ENCODE measurements around the gene LSS. TPM values are rescaled to one million over a fixed set of nuclear protein-coding genes. Genes with fewer than 3 reads are reported as not detected.
"Not testable (repeated sequence)": the region's sequence is repeated elsewhere in the genome, so short reads cannot be mapped to it uniquely, and the experiment has no call there.

Gene LSS
- total RNA-seq, 1 experiment from 2014 or later: 59.4 TPM

DNA sequence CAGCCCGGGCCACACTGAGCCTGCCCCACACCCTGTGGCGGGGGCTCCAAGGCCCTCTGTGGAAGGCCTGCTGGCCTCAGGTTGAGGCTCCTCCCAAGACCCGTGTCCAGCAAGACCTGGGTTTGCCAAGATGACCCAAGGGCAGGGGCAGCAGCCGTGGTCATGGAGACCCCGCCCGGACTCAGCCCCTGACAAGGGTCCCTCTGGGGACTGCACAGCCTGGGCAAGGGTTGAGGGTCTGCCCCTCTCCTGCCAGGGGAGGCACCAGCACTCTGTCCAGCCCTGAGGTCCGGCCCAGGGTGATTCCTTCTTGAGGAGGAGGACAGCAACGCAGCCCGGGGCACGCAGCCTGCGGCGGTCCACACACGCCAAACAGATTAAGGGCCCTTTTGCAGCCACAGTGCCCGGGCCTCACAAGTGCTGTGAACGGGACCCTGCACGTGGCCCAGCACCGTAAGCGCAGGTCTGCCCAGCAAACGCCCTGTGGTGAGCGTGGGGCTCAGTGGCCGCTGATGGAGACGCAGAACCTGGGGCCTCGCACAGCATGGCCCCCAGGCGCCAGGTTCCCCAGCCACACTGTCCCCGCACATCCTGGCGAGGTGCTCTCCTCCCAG lies 47.7 kb downstream of the LSS start:
- DNase-seq (ENCODE audit: low spot score): no peak
- in situ Hi-C loops (cut with HindIII; ENCODE audit: low sequenced_read_pairs): no loop called here

GRCh38 chr21:46180079-46180722 lies 48.4 kb downstream of the LSS start:
- in situ Hi-C loops (cut with HindIII; ENCODE audit: low sequenced_read_pairs): no loop called here
- DNase-seq (ENCODE audit: low spot score): no peak

- in situ Hi-C loops (cut with HindIII; ENCODE audit: low sequenced_read_pairs): no loop called here
- DNase-seq (ENCODE audit: low spot score): no peak
Observed at GRCh38 chr21:46179708-46180078, 48.9 kb downstream of the LSS start.

DNA sequence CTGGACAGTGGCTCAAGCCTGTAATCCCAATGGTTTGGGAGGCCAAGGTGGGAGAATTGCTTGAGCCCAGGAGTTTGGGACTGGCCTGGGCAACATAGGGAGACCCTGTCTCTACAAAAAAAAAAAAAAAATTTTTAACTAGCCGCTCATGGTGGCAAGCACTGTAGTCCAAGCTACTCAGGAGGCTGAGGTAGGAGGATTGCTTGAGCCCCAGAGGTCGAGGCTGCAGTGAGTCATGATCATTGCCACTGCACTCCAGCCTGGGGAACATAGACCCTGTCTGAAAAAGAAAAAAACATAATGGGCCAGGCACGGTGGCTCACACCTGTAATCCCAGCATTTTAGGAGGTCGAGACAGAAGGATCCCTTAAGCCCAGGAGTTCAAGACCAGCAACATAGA lies 49.6 kb downstream of the LSS start:
- in situ Hi-C loops (cut with HindIII; ENCODE audit: low sequenced_read_pairs): no loop called here
- no peak for DNase-seq (ENCODE audit: low spot score)

- in situ Hi-C loops (cut with HindIII; ENCODE audit: low sequenced_read_pairs): not testable (repeated sequence)
Observed at GRCh38 chr21:46176443-46177129, 52.0 kb downstream of the LSS start.

GRCh38 chr21:46173573-46173972 lies 55.0 kb downstream of the LSS start:
- in situ Hi-C loops (cut with HindIII; ENCODE audit: low sequenced_read_pairs): no loop called here

More at GRCh38 chr21:46176443-46177129, 52.0 kb downstream of the LSS start:
- DNase-seq (ENCODE audit: low spot score): not testable (repeated sequence)

DNA sequence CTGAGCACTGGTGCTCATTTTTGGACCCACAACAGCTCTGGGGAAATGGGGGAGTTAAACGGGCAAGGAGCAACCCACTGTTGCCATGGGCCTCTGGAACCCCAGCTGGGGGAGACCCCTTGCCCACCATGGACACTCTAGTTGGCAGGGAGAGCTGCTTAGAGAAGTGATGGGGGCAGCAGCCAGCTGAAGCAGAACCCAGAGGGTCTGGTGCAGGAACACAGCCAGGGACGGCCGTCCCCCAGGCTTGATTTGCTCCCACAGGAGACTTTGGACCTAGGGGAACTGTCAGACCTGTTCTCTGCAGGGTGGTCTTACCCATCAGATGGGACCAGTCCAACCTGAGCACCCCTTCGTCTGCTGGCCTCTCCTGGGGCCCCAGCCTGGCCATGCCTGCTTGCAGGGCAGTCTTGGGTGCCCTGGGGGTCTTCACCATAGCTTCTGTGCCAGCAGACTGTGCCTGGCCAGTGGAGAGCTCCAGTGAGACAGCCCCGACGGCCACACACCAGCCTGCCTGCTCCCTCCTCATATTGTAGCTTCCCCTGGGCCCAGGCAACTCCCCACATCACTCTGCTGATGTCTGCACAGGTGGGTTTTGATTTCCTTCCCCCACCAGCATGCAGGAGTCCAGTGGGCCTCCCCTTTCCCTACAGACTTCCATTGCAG lies 55.6 kb downstream of the LSS start:
- in situ Hi-C loops (cut with HindIII; ENCODE audit: low sequenced_read_pairs): no loop called here
- no peak for DNase-seq (ENCODE audit: low spot score)

More at GRCh38 chr21:46173573-46173972, 55.0 kb downstream of the LSS start:
- DNase-seq (ENCODE audit: low spot score): no peak

DNA sequence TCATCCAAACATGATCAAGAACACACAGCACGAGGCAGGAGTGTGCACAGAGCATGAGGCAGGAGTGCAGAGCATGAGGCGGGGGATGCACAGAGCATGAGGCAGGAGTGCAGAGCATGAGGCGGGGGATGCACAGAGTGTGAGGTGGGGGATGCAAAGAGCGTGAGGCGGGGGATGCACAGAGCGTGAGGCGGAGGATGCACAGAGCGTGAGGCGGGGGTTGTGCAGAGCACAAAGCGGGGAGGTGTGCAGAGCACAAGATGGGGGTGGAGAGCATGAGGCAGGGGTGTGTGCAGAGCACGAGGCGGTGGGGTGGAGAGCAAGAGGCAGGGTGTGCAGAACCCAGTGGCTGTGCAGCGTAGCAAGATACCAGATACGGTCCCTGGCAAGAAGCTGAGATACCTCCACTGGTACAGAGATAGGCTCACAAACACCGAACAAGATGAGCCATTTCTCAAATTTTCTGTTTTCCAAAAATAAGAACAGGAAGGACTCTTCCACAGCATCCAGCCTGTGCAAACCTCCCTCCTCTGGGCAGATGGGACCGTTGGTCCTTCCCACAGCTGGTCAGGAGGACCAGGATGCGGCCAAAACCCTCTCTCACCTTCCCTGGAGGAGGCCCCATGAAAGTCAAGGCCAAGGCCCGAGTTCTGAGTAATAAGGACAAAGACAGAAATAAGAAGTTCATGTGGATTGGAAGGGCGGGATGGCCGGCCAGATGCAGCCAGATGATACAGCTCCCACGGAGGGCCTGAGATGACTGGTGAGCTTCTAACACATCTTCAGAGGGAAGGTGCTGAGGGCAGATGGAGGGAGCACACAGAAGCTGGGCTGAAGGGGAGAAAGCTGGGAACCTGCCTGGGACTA lies 56.3 kb downstream of the LSS start:
- no peak for DNase-seq (ENCODE audit: low spot score)
- in situ Hi-C loops (cut with HindIII; ENCODE audit: low sequenced_read_pairs): no loop called here

GRCh38 chr21:46171585-46171984 lies 57.0 kb downstream of the LSS start:
- no peak for DNase-seq (ENCODE audit: low spot score)
- in situ Hi-C loops (cut with HindIII; ENCODE audit: low sequenced_read_pairs): no loop called here

DNA sequence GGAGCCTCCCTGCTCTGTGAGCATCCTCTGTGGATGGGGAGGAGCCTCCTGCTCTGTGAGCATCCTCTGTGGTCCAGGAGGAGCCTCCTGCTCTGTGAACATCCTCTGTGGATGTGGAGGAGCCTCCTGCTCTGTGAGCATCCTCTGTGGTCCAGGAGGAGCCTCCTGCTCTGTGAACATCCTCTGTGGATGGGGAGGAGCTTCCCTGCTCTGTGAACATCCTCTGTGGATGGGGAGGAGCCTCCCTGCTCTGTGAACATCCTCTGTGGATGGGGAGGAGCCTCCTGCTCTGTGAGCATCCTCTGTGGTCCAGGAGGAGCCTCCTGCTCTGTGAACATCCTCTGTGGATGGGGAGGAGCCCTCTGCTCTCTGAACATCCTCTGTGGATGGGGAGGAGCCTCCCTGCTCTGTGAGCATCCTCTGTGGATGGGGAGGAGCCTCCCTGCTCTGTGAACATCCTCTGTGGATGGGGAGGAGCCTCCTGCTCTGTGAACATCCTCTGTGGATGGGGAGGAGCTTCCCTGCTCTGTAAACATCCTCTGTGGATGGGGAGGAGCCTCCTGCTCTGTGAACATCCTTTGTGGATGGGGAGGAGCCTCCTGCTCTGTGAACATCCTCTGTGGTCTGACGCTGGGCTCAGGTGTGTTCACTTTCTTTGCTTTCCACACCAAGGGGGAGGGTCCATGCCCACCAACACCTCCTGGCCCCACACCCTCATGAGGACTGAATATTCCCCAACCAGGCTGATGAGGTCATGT lies 58.0 kb downstream of the LSS start:
- in situ Hi-C loops (cut with HindIII; ENCODE audit: low sequenced_read_pairs); DNase-seq (ENCODE audit: low spot score): not testable (repeated sequence)

DNA sequence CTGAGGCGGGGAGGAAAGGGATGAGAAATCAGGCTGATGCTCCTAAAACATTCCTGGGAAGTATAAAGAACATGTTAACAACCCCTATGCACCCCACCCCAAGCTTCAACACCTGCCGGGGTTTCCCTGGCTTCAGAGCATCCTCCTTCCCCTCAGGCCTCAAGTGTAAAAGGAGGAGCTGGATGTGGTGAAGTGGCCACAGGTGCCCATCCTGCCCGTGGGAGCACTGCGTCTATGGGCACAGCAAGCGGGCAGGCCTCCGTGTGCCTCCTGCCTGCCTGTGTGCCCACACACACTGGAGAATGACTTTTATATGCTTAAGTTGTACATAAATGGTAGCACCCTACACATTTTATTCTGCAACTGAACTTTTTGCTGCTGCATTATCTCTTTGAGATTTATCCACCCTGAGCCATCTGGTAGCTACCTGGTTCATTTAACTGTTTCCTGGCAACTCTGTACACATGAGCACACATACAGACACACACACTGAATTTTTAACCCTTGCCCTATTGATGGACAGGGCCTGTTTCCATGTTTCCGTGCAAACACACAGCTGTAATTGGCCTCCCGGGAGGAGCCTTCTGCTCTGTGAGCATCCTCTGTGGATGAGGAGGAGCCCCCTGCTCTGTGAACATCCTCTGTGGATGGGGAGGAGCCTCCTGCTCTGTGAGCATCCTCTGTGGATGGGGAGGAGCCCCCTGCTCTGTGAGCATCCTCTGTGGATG lies 59.8 kb downstream of the LSS start:
- DNase-seq (ENCODE audit: low spot score): no peak

GRCh38 chr21:46168238-46168637 lies 60.3 kb downstream of the LSS start:
- in situ Hi-C loops (cut with HindIII; ENCODE audit: low sequenced_read_pairs): no loop called here
- no peak for DNase-seq (ENCODE audit: low spot score)

More for the DNA sequence above, 59.8 kb downstream of the LSS start:
- in situ Hi-C loops (cut with HindIII; ENCODE audit: low sequenced_read_pairs): no loop called here

DNA sequence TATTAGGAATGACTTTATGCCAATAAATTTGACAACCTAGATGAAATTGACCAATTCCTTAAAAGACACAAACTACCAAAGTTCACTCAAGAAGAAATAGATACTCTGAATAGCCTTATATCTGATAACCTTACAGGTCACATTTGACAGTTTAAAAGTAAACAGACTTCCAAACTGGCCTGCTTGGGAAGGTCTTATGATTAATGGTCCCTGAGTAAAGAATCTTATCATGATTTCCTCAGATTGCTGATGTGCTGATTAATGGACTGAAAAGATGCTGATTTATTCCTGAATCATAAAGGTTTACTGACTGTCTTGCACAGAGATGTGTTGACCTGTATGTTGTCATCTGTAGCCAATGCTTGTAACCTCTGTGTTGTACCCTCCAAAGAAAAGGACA lies 63.5 kb downstream of the LSS start:
- no peak for DNase-seq (ENCODE audit: low spot score)
- in situ Hi-C loops (cut with HindIII; ENCODE audit: low sequenced_read_pairs): no loop called here

DNA sequence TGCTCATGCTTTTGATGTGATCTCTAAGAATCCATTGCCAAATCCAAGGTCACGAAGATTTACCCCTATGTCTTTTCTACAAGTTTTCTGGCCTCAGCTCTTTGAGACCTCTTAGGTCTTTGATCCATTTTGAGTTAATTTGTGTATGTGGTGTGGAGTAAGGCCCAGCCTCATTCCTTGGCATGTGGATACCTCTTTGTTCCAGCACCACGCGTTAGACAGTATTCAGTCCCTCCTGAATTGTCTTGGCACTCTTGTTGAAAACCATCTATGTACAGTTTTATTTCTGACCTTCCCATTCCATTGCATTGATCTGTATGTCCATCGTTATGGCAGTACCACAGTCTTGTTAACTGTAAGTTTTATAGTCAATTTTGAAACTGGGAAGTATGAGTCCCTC lies 65.2 kb downstream of the LSS start:
- in situ Hi-C loops (cut with HindIII; ENCODE audit: low sequenced_read_pairs): no loop called here
- no peak for DNase-seq (ENCODE audit: low spot score)

DNA sequence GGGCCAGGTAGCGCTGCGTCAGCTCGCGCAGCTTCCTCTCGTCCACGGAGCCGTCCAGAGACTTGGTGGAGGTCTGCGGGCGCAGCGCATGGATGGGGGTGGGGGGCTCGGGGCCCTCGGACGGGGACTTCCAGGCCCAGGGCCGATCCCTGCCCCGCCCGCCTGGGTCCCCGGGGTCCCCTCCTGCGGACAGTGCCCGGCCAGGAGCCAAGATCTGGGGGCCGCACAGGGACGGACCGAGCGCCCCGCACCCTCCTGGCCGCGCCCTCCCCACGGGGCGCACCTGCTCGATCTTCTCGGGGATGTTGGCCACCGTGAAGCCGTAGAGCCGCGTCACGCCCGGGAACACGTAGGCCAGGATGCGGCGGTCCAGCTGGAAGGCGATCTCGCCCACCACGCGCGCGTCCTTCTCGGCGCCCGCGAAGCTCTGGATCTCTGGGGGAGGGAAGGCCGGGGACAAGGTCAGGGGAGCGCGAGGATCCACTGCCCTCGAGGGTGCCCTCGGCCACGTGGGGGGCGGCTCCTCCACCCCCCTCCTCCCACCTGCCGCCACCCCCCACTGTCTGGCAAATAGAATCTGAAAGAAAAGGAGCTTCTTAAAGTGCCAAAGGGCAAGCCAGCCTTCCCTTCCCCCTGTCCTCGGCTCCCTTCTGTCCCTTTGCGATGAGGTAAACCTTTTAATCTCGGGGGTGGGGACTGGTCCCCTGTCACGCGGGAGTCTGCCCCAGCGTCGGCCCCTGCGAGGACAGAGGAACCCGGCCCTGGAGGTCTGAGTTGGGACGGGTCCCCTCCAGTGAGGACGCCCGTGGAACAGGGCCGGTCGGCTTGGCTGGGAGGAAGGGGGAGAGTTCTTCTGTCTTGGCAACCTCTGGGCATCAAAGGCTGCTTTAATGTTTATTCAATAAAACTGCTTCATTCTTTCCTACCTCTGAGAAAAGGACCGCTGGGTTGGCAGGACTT lies 66.7 kb downstream of the LSS start:
- DNase-seq (ENCODE audit: low spot score): no peak

DNA sequence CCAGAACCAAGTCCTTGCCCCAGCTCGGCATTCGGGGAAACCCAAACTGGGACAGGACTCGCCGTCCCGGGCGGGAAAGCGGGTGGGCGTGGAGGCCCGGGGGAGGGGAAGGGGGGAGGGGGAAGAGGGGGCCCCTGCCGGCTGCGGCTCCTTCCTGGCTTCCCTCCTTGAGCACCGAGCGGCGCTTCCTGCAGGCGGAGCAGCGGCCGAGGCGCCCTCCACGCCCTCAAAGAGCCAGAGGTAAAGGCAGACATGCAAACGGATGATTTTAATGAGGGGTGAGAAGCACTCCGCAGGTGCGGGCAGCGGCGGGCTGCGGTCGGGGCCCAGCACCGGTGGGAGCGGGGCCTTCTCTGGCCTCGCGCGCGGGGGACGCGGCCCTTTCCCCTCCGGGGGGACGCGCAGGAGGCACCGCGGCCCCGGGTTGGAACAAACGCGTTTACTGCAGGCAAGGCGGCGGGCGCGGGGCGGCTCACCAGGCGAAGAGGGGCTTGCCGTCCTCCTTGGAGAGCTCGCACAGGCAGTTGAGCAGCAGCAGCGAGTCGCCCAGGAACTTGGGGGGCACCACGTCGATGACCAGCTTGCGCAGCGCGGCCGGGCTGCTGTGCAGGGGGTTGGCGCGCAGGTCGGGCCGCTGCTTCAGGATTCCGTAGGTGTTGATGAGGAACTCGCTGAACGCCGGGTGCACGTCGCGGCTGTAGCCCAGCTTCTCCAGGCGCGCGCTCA lies 67.5 kb downstream of the LSS start:
- in situ Hi-C loops (cut with HindIII; ENCODE audit: low sequenced_read_pairs): no loop called here
- no peak for DNase-seq (ENCODE audit: low spot score)

More for the DNA sequence above, 66.7 kb downstream of the LSS start:
- in situ Hi-C loops (cut with HindIII; ENCODE audit: low sequenced_read_pairs): no loop called here
